Naive B cell (primary cell): ENCODE data around the gene PFN1. TPM values are rescaled to one million over a fixed set of nuclear protein-coding genes. Genes with fewer than 3 reads are reported as not detected.

Experiments
- ATAC-seq, 2 donors: fragments of 150-1000 bp; cut with Tn5 transposase; 2 replicates each; pipeline ENCODE4 v1.10.0; 2021; ENCODE audit warnings: low read depth in 2 of 2, mild to moderate bottlenecking in 2 of 2, moderate library complexity in 2 of 2
- DNase-seq: peaks from one replicate; pipeline ENCODE4 v3.0.0; 2022
- H3K27ac Mint-ChIP-seq, 6 donors: one replicate each; pipeline ENCODE4 v1.8.0; 2020 to 2022; ENCODE audit warnings: mild to moderate bottlenecking in 6 of 6, mixed read lengths in 6 of 6, moderate library complexity in 5 of 6, inconsistent platforms in 2 of 6
- H3K27me3 Mint-ChIP-seq, 3 donors: one replicate each; pipeline ENCODE4 v1.8.0; 2021 to 2022; ENCODE audit warnings: mixed read lengths in 3 of 3, mild to moderate bottlenecking in 1 of 3
- H3K36me3 Mint-ChIP-seq, 2 donors: one replicate each; pipeline ENCODE4 v1.8.0; 2020 to 2022; ENCODE audit warnings: mixed read lengths in 2 of 2, inconsistent platforms in 1 of 2, mild to moderate bottlenecking in 1 of 2
- H3K4me1 Mint-ChIP-seq, 3 donors: one replicate each; pipeline ENCODE4 v1.8.0; 2020 to 2022; ENCODE audit warnings: mixed read lengths in 3 of 3, inconsistent platforms in 1 of 3, mild to moderate bottlenecking in 1 of 3, moderate library complexity in 1 of 3
- H3K4me3 Mint-ChIP-seq, 8 donors: one replicate each; pipeline ENCODE4 v1.8.0; 2020 to 2022; ENCODE audit warnings: mild to moderate bottlenecking in 8 of 8, mixed read lengths in 8 of 8, moderate library complexity in 8 of 8, inconsistent platforms in 2 of 8
- H3K9me3 Mint-ChIP-seq, 7 donors: one replicate each; pipeline ENCODE4 v1.8.0; 2020 to 2022; ENCODE audit warnings: mixed read lengths in 7 of 7, mild to moderate bottlenecking in 5 of 7, inconsistent platforms in 2 of 7, moderate library complexity in 1 of 7
- polyA plus RNA-seq, 6 donors: library from polyadenylated mRNA; unstranded; fragments of 300-500 nt; fragmentation: Illumina TruSeq; gene quantifications; one replicate each; pipeline ENCODE4 v1.2.3, GENCODE V29; 2021; ENCODE audit warnings: low read depth in 6 of 6

PFN1 gene
- polyA plus RNA-seq, 6 donors from 2014 or later: 1,151 to 1,601 (median 1,370) TPM

- peaks cover 16 to 24% (median 24%) of the 10 kb centered on the region in 3 donors for H3K4me1 Mint-ChIP-seq
- no peak for DNase-seq
- no peak for ATAC-seq
- peak overlapping the region in 2 of 6 donors; percentile 11 to 59 for H3K27ac Mint-ChIP-seq
- peak overlapping the region in 1 of 8 donors; percentile 29 for H3K4me3 Mint-ChIP-seq
- H3K27me3 Mint-ChIP-seq: no peaks in the 10 kb centered on the region
- H3K36me3 Mint-ChIP-seq: peaks cover 6 to 19% of the 10 kb centered on the region in 2 donors
- H3K9me3 Mint-ChIP-seq: no peaks in the 10 kb centered on the region
Observed at GRCh38 chr17:4960279-4960922, 12.1 kb upstream of the PFN1 start.

- peaks cover 6 to 19% of the 10 kb centered on the region in 2 donors for H3K36me3 Mint-ChIP-seq
- peaks cover 11 to 20% (median 19%) of the 10 kb centered on the region in 3 donors for H3K4me1 Mint-ChIP-seq
- no peak for DNase-seq
- H3K27me3 Mint-ChIP-seq: no peaks in the 10 kb centered on the region
- peak overlapping the region in 1 of 8 donors; percentile 2 for H3K4me3 Mint-ChIP-seq
- no peak for ATAC-seq
- no peaks in the 10 kb centered on the region for H3K9me3 Mint-ChIP-seq
- peak overlapping the region in 1 of 6 donors; percentile 61 for H3K27ac Mint-ChIP-seq
Observed at GRCh38 chr17:4959261-4959965, 11.1 kb upstream of the PFN1 start.

GRCh38 chr17:4958102-4958501 is 9.8 kb upstream of the PFN1 start:
- DNase-seq (no peak), ATAC-seq (no peak)
- peaks cover 6 to 19% of the 10 kb centered on the region in 2 donors for H3K36me3 Mint-ChIP-seq
- H3K27ac Mint-ChIP-seq: peak overlapping the region in 1 of 6 donors; percentile 24
- peaks cover 11 to 19% (median 17%) of the 10 kb centered on the region in 3 donors for H3K4me1 Mint-ChIP-seq
- H3K9me3 Mint-ChIP-seq: no peaks in the 10 kb centered on the region
- H3K4me3 Mint-ChIP-seq: no peak overlapping the region
- no peaks in the 10 kb centered on the region for H3K27me3 Mint-ChIP-seq

GRCh38 chr17:4956493-4957061 is 8.2 kb upstream of the PFN1 start:
- no peaks in the 10 kb centered on the region for H3K9me3 Mint-ChIP-seq
- peaks cover 6 to 19% of the 10 kb centered on the region in 2 donors for H3K36me3 Mint-ChIP-seq
- H3K27ac Mint-ChIP-seq: peak overlapping the region in 1 of 6 donors; percentile 24
- ATAC-seq: no peak
- H3K27me3 Mint-ChIP-seq: no peaks in the 10 kb centered on the region
- no peak for DNase-seq
- peaks cover 11 to 18% (median 17%) of the 10 kb centered on the region in 3 donors for H3K4me1 Mint-ChIP-seq
- H3K4me3 Mint-ChIP-seq: peak overlapping the region in 2 of 8 donors; percentile 8 to 76

GRCh38 chr17:4955091-4955490 is 6.8 kb upstream of the PFN1 start:
- Mint-ChIP-seq H3K27me3 (no peaks in the 10 kb centered on the region), H3K9me3 (no peaks in the 10 kb centered on the region), H3K36me3 (peaks cover 0 to 10% of the 10 kb centered on the region in 2 donors), H3K27ac (no peak overlapping the region), H3K4me3 (no peak overlapping the region), H3K4me1 (peaks cover 22 to 25% (median 25%) of the 10 kb centered on the region in 3 donors)
- DNase-seq: no peak
- no peak for ATAC-seq

- Mint-ChIP-seq H3K27me3 (no peaks in the 10 kb centered on the region), H3K4me1 (peaks cover 15 to 27% (median 23%) of the 10 kb centered on the region in 3 donors), H3K4me3 (peak overlapping the region in 1 of 8 donors; percentile 83), H3K36me3 (no peaks in the 10 kb centered on the region), H3K9me3 (no peaks in the 10 kb centered on the region), H3K27ac (no peak overlapping the region)
- ATAC-seq: no peak
- DNase-seq: no peak
Observed at GRCh38 chr17:4953451-4953961, 5.2 kb upstream of the PFN1 start.

GRCh38 chr17:4951486-4951885 is 3.2 kb upstream of the PFN1 start:
- H3K4me3 Mint-ChIP-seq: peak overlapping the region in 6 of 8 donors; percentile 2 to 99 (median 80)
- H3K27ac Mint-ChIP-seq: peak overlapping the region in 4 of 6 donors; percentile 31 to 73 (median 57)
- H3K9me3 Mint-ChIP-seq: no peaks in the 10 kb centered on the region
- H3K27me3 Mint-ChIP-seq: no peaks in the 10 kb centered on the region
- H3K36me3 Mint-ChIP-seq: peaks cover 4 to 8% of the 10 kb centered on the region in 2 donors
- DNase-seq (no peak), ATAC-seq (no peak)
- peaks cover 24 to 27% (median 24%) of the 10 kb centered on the region in 3 donors for H3K4me1 Mint-ChIP-seq

GRCh38 chr17:4950746-4951204 is 2.4 kb upstream of the PFN1 start, which contains the start of gene ENO3:
ENO3 (plus strand) TSS chr17:4951119; CDS start chr17:4951830, 711 bp downstream.
- H3K27me3 Mint-ChIP-seq: no peaks in the 10 kb centered on the region
- peaks cover 26 to 30% (median 27%) of the 10 kb centered on the region in 3 donors for H3K4me1 Mint-ChIP-seq
- peaks cover 8 to 12% of the 10 kb centered on the region in 2 donors for H3K36me3 Mint-ChIP-seq
- ATAC-seq (no peak), DNase-seq (no peak)
- peak within 1 kb of the TSS; percentile 59 to 98 (median 86) for H3K27ac Mint-ChIP-seq
- peak within 1 kb of the TSS; percentile 66 to 99 (median 86) for H3K4me3 Mint-ChIP-seq
- H3K9me3 Mint-ChIP-seq: no peaks in the 10 kb centered on the region

GRCh38 chr17:4950075-4950745 is 1.9 kb upstream of the PFN1 start:
- H3K27ac Mint-ChIP-seq: peak overlapping the region; percentile 24 to 98 (median 83)
- DNase-seq (no peak), ATAC-seq (peak in 1 of 2 donors; percentile 4)
- no peaks in the 10 kb centered on the region for H3K27me3 Mint-ChIP-seq
- H3K9me3 Mint-ChIP-seq: no peaks in the 10 kb centered on the region
- peak overlapping the region; percentile 66 to 99 (median 86) for H3K4me3 Mint-ChIP-seq
- H3K4me1 Mint-ChIP-seq: peaks cover 31 to 35% (median 32%) of the 10 kb centered on the region in 3 donors
- H3K36me3 Mint-ChIP-seq: peaks cover 12 to 18% of the 10 kb centered on the region in 2 donors

- H3K36me3 Mint-ChIP-seq: peaks cover 14 to 21% of the 10 kb centered on the region in 2 donors
- H3K4me1 Mint-ChIP-seq: peaks cover 38 to 43% (median 39%) of the 10 kb centered on the region in 3 donors
- peak; percentile 64 to 65 for ATAC-seq
- peak overlapping the region; percentile 85 to 100 (median 99) for H3K4me3 Mint-ChIP-seq
- H3K9me3 Mint-ChIP-seq: no peaks in the 10 kb centered on the region
- no peaks in the 10 kb centered on the region for H3K27me3 Mint-ChIP-seq
- H3K27ac Mint-ChIP-seq: peak overlapping the region; percentile 83 to 98 (median 92)
- peak; percentile 85 for DNase-seq
Observed at GRCh38 chr17:4949321-4950074, 1.2 kb upstream of the PFN1 start.

- H3K4me1 Mint-ChIP-seq: peaks cover 44 to 48% (median 44%) of the 10 kb centered on the region in 3 donors
- peaks cover 14 to 27% of the 10 kb centered on the region in 2 donors for H3K36me3 Mint-ChIP-seq
- no peaks in the 10 kb centered on the region for H3K27me3 Mint-ChIP-seq
- H3K4me3 Mint-ChIP-seq: peak overlapping the region; percentile 97 to 100 (median 99)
- H3K9me3 Mint-ChIP-seq: no peaks in the 10 kb centered on the region
- ATAC-seq: peak; percentile 56 to 57
- peak overlapping the region; percentile 98 to 100 (median 98) for H3K27ac Mint-ChIP-seq
- DNase-seq: peak; percentile 78
Observed at GRCh38 chr17:4948931-4949320, 596 bp upstream of the PFN1 start.
